H9 (cell line): ENCODE data around the gene DLG5. TPM values are rescaled to one million over a fixed set of nuclear protein-coding genes. Genes with fewer than 3 reads are reported as not detected.

Experiments used
- DNase-seq: peaks from one replicate; pipeline ENCODE4 v3.0.0-alpha.2; 2017
- H2AFZ ChIP-seq: one replicate; pipeline ENCODE4 v1.6.1; 2013; ENCODE audit warnings: mild to moderate bottlenecking, low read length, control low read depth, moderate library complexity
- H2AK5ac ChIP-seq: 2 replicates; pipeline ENCODE4 v1.6.1; 2013; ENCODE audit warnings: low read length, control low read depth, mixed read lengths; ENCODE audit not compliant: insufficient read length
- H2BK120ac ChIP-seq: one replicate; pipeline ENCODE4 v1.6.1; 2013; ENCODE audit warnings: low read depth, mild to moderate bottlenecking, low read length, control low read depth, inconsistent platforms; ENCODE audit not compliant: poor library complexity, severe bottlenecking
- H2BK12ac ChIP-seq: 2 replicates; pipeline ENCODE4 v1.6.1; 2013; ENCODE audit warnings: low read length, control low read depth, mixed read lengths, low read depth; ENCODE audit not compliant: insufficient read length
- H2BK15ac ChIP-seq: 2 replicates; pipeline ENCODE4 v1.6.1; 2013; ENCODE audit warnings: low read depth, low read length, control low read depth
- H2BK20ac ChIP-seq: one replicate; pipeline ENCODE4 v1.6.1; 2013; ENCODE audit warnings: low read depth, mild to moderate bottlenecking, low read length, control low read depth, inconsistent platforms; ENCODE audit not compliant: poor library complexity, severe bottlenecking
- H2BK5ac ChIP-seq: 2 replicates; pipeline ENCODE4 v1.6.1; 2013; ENCODE audit warnings: low read length, control low read depth, mixed read lengths; ENCODE audit not compliant: insufficient read length
- H3K14ac ChIP-seq: 2 replicates; pipeline ENCODE4 v1.6.1; 2013; ENCODE audit warnings: low read length, control low read depth; ENCODE audit not compliant: insufficient read depth
- H3K18ac ChIP-seq: 2 replicates; pipeline ENCODE4 v1.6.1; 2013; ENCODE audit warnings: low read depth, mild to moderate bottlenecking, mixed read lengths, low read length, control low read depth; ENCODE audit not compliant: insufficient read length
- H3K23ac ChIP-seq: 2 replicates; pipeline ENCODE4 v1.6.1; 2013; ENCODE audit warnings: low read length, control low read depth, mixed read lengths, low read depth; ENCODE audit not compliant: insufficient read length
- H3K23me2 ChIP-seq: 2 replicates; pipeline ENCODE4 v1.6.1; 2013; ENCODE audit warnings: low read depth, mild to moderate bottlenecking, mixed read lengths, low read length, control low read depth; ENCODE audit not compliant: insufficient read length, poor library complexity, severe bottlenecking
- H3K27ac ChIP-seq: 2 replicates; pipeline ENCODE4 v1.5.1; 2013; ENCODE audit warnings: low read length, control low read depth, mixed read lengths, low read depth; ENCODE audit not compliant: insufficient read length
- H3K27me3 ChIP-seq: 2 replicates; pipeline ENCODE4 v1.6.1; 2013; ENCODE audit warnings: low read length, control low read depth, inconsistent platforms; ENCODE audit not compliant: insufficient read depth
- H3K4ac ChIP-seq: 2 replicates; pipeline ENCODE4 v1.6.1; 2013; ENCODE audit warnings: low read depth, mild to moderate bottlenecking, control low read depth, inconsistent platforms, low read length, moderate library complexity
- H3K4me1 ChIP-seq: 2 replicates; pipeline ENCODE4 v1.6.1; 2013; ENCODE audit warnings: low read length, control low read depth, inconsistent platforms; ENCODE audit not compliant: insufficient read depth
- H3K4me2 ChIP-seq: 2 replicates; pipeline ENCODE4 v1.6.1; 2013; ENCODE audit warnings: low read length, control low read depth, mixed read lengths; ENCODE audit not compliant: insufficient read length, insufficient read depth
- H3K56ac ChIP-seq: 2 replicates; pipeline ENCODE4 v1.6.1; 2013; ENCODE audit warnings: low read depth, mild to moderate bottlenecking, mixed read lengths, low read length, control low read depth; ENCODE audit not compliant: insufficient read length
- H3K79me1 ChIP-seq: 2 replicates; pipeline ENCODE4 v1.6.1; 2013; ENCODE audit warnings: low read depth, mild to moderate bottlenecking, moderate library complexity, low read length, control low read depth, inconsistent platforms; ENCODE audit not compliant: insufficient read depth, poor library complexity, severe bottlenecking
- H3K79me2 ChIP-seq: 2 replicates; pipeline ENCODE4 v1.6.1; 2013; ENCODE audit warnings: low read length, control low read depth, inconsistent platforms; ENCODE audit not compliant: insufficient read depth
- H3K9ac ChIP-seq: 2 replicates; pipeline ENCODE4 v1.6.1; 2013; ENCODE audit warnings: low read length, control low read depth, mixed read lengths; ENCODE audit not compliant: insufficient read length; ENCODE audit errors: extremely low read depth
- H3K9me3 ChIP-seq: one replicate; pipeline ENCODE4 v1.6.1; 2013; ENCODE audit warnings: low read depth, low read length, inconsistent platforms; ENCODE audit not compliant: control insufficient read depth
- H3T11ph ChIP-seq: one replicate; pipeline ENCODE4 v1.6.1; 2013; ENCODE audit warnings: mild to moderate bottlenecking, low read length, control low read depth, inconsistent platforms
- H4K20me1 ChIP-seq: one replicate; pipeline ENCODE4 v1.6.1; 2013; ENCODE audit not compliant: control insufficient read depth, insufficient read length, insufficient read depth
- H4K5ac ChIP-seq: 2 replicates; pipeline ENCODE4 v1.6.1; 2013; ENCODE audit warnings: low read depth, mild to moderate bottlenecking, mixed read lengths, low read length, control low read depth; ENCODE audit not compliant: insufficient read length
- H4K8ac ChIP-seq: replicated peaks from 2 replicates; pipeline ENCODE4 v1.6.1; 2013; ENCODE audit warnings: low read length, control low read depth, mixed read lengths, low read depth; ENCODE audit not compliant: insufficient read length
- H4K91ac ChIP-seq: 2 replicates; pipeline ENCODE4 v1.6.1; 2013; ENCODE audit warnings: low read depth, mild to moderate bottlenecking, moderate library complexity, mixed read lengths, low read length, control low read depth; ENCODE audit not compliant: insufficient read length
- H3K27ac Mint-ChIP-seq, 3 experiments: 2 replicates in 2 of 3; 3 replicates in 1 of 3; pipeline ENCODE4 v1.8.0; 2020 to 2021; ENCODE audit warnings: mixed read lengths in 3 of 3, mild to moderate bottlenecking in 1 of 3, moderate library complexity in 1 of 3
- H3K27me3 Mint-ChIP-seq: 2 replicates; pipeline ENCODE4 v1.8.0; 2021; ENCODE audit warnings: low read depth, mild to moderate bottlenecking, moderate library complexity, mixed read lengths
- H3K36me3 Mint-ChIP-seq, 3 experiments: 2 replicates in 2 of 3; 3 replicates in 1 of 3; pipeline ENCODE4 v1.8.0; 2020 to 2021; ENCODE audit warnings: low read depth in 3 of 3, mixed read lengths in 3 of 3; ENCODE audit not compliant: insufficient read depth in 1 of 3
- H3K4me1 Mint-ChIP-seq, 2 experiments: 2 replicates each; pipeline ENCODE4 v1.8.0; 2020; ENCODE audit warnings: mixed read lengths in 2 of 2
- H3K4me3 Mint-ChIP-seq, 2 experiments: 2 replicates in 1 of 2; 3 replicates in 1 of 2; pipeline ENCODE4 v1.8.0; 2020 to 2021; ENCODE audit warnings: mild to moderate bottlenecking in 2 of 2, mixed read lengths in 2 of 2, moderate library complexity in 1 of 2
- H3K9me3 Mint-ChIP-seq, 2 experiments: 2 replicates in 1 of 2; 3 replicates in 1 of 2; pipeline ENCODE4 v1.8.0; 2020; ENCODE audit warnings: mild to moderate bottlenecking in 2 of 2, mixed read lengths in 2 of 2, moderate library complexity in 1 of 2
- CTCF ChIP-seq: fragments of 200-600 bp; sonication (generic); conservative IDR thresholded peaks from 3 replicates; pipeline ENCODE4 v1.8.0; 2021; ENCODE audit warnings: antibody characterized with exemption, mild to moderate bottlenecking
- WGBS: extraction: QIAGEN DNeasy Blood & Tissue Kit; methylation state at CpG from one replicate; pipeline ENCODE4 v1.1.7; 2013; ENCODE audit warnings: missing lambda C conversion rate, low lambda C conversion rate, mixed read lengths; ENCODE audit not compliant: insufficient read length; ENCODE audit errors: extremely low coverage; 5-methylcytosine and 5-hydroxymethylcytosine counted together
- total RNA-seq: library from RNA; stranded (reverse); gene quantifications from 2 replicates; pipeline ENCODE4 v1.2.1, GENCODE V29; 2021

The DLG5 gene
- total RNA-seq, 1 experiment from 2014 or later, result 67.4 TPM

GRCh38 chr10:77746047-77746707 lies 180.4 kb downstream of the DLG5 start:
- no peaks in the 10 kb centered on the region for H3K4me1 ChIP-seq
- H3K56ac ChIP-seq, result no peak overlapping the region
- H3K4me3 Mint-ChIP-seq, result no peak overlapping the region
- H2AK5ac ChIP-seq, result no peak overlapping the region
- no CpG with 5 or more reads among the region's 13 CpGs for WGBS
- H3K23me2 ChIP-seq, result no peaks in the 10 kb centered on the region
- H3K27me3 ChIP-seq, result no peaks in the 10 kb centered on the region
- H3T11ph ChIP-seq, result no peak overlapping the region
- no peak overlapping the region for H3K4ac ChIP-seq
- H4K91ac ChIP-seq, result no peak overlapping the region
- H3K4me1 Mint-ChIP-seq, result no peaks in the 10 kb centered on the region
- H3K27me3 Mint-ChIP-seq, result no peaks in the 10 kb centered on the region; the same call in 1 of the 2 replicates
- no peak overlapping the region for H4K5ac ChIP-seq
- no peak for DNase-seq
- H2BK5ac ChIP-seq, result no peak overlapping the region
- H3K36me3 Mint-ChIP-seq, result peaks cover 0 to 12% (median 2%) of the 10 kb centered on the region in 3 experiments; a peak in 4 of 7 replicates
- H3K14ac ChIP-seq, result no peak overlapping the region
- H4K8ac ChIP-seq, result no peak overlapping the region
- no peak overlapping the region for H2BK15ac ChIP-seq
- no peak overlapping the region for H3K27ac Mint-ChIP-seq
- H2AFZ ChIP-seq, result no peak overlapping the region
- TF ChIP-seq CTCF, result no peak
- no peak overlapping the region for H2BK12ac ChIP-seq
- H3K18ac ChIP-seq, result no peak overlapping the region
- no peak overlapping the region for H3K9ac ChIP-seq
- no peak overlapping the region for H2BK120ac ChIP-seq
- no peak overlapping the region for H3K23ac ChIP-seq
- no peak overlapping the region for H3K27ac ChIP-seq
- H4K20me1 ChIP-seq, result no peaks in the 10 kb centered on the region
- no peaks in the 10 kb centered on the region for H3K9me3 ChIP-seq
- no peak overlapping the region for H2BK20ac ChIP-seq
- H3K4me2 ChIP-seq, result no peak overlapping the region
- no peaks in the 10 kb centered on the region for H3K79me2 ChIP-seq
- H3K79me1 ChIP-seq, result no peaks in the 10 kb centered on the region
- H3K9me3 Mint-ChIP-seq, result peaks cover 11 to 13% of the 10 kb centered on the region in 2 experiments; a peak in 4 of 5 replicates
